ENCODE measurements around the gene DLK2.
"Not testable (repeated sequence)": the region's sequence is repeated elsewhere in the genome, so short reads cannot be mapped to it uniquely, and the experiment has no call there.

Gene DLK2

GRCh38 chr6:43421831-43422230 is 33.5 kb downstream of the DLK2 start:
- DNase-seq = no peak

GRCh38 chr6:43420012-43420709 is 35.2 kb downstream of the DLK2 start:
- no peak for DNase-seq

GRCh38 chr6:43416935-43417334 is 38.4 kb downstream of the DLK2 start:
- no peak for DNase-seq

- DNase-seq = not testable (repeated sequence)
Observed at GRCh38 chr6:43415275-43415674, 40.1 kb downstream of the DLK2 start.

GRCh38 chr6:43413002-43413401 is 42.3 kb downstream of the DLK2 start:
- DNase-seq = no peak

- no peak for DNase-seq
Observed at GRCh38 chr6:43412541-43412940, 42.8 kb downstream of the DLK2 start.

- not testable (repeated sequence) for DNase-seq
Observed at GRCh38 chr6:43410776-43411175, 44.6 kb downstream of the DLK2 start.

GRCh38 chr6:43408259-43408658 is 47.1 kb downstream of the DLK2 start:
- DNase-seq = no peak

- DNase-seq = no peak
Observed at GRCh38 chr6:43407296-43407695, 48.1 kb downstream of the DLK2 start.

GRCh38 chr6:43405354-43405753 is 50.0 kb downstream of the DLK2 start:
- DNase-seq = no peak

GRCh38 chr6:43402820-43403219 is 52.5 kb downstream of the DLK2 start:
- no peak for DNase-seq

- DNase-seq = no peak
Observed at GRCh38 chr6:43401730-43402129, 53.6 kb downstream of the DLK2 start.

Data from NCI-H1105 treated with DMSO at 0.1 percent for 48 hours (cell line).